GM18868 (cell line): ENCODE data around the gene ZSCAN26.
"Not testable (repeated sequence)": the region's sequence is repeated elsewhere in the genome, so short reads cannot be mapped to it uniquely, and the experiment has no call there.

ENCODE experiments used
- ATAC-seq: cut with Tn5 transposase; IDR thresholded peaks from one replicate; pipeline ENCODE4 v1.9.1; 2021; ENCODE audit warnings: mild to moderate bottlenecking, moderate library complexity; ENCODE audit not compliant: unreplicated experiment

Gene ZSCAN26

GRCh38 chr6:28315628-28316027, 48.7 kb downstream of the ZSCAN26 start:
- ATAC-seq, result no peak

- not testable (repeated sequence) for ATAC-seq
Observed at GRCh38 chr6:28317866-28318265, 50.9 kb downstream of the ZSCAN26 start.

- ATAC-seq, result no peak
Observed at GRCh38 chr6:28322661-28323060, 55.7 kb downstream of the ZSCAN26 start.

GRCh38 chr6:28323813-28324424, 57.0 kb downstream of the ZSCAN26 start:
- ATAC-seq, result no peak

- no peak for ATAC-seq
Observed at GRCh38 chr6:28326371-28326948, 59.5 kb downstream of the ZSCAN26 start.
